Measurements from ENCODE around the gene TSC1.

Gene TSC1

GRCh38 chr9:132886334-132886725 lies 58.1 kb downstream of the TSC1 start:
- DNase-seq: no peak

GRCh38 chr9:132885720-132886333 lies 58.6 kb downstream of the TSC1 start:
- DNase-seq: no peak

- no peak for DNase-seq
Measured at GRCh38 chr9:132883349-132884294, 60.8 kb downstream of the TSC1 start.

- DNase-seq: no peak
Measured at GRCh38 chr9:132882616-132883015, 61.8 kb downstream of the TSC1 start.

GRCh38 chr9:132881826-132882225 lies 62.6 kb downstream of the TSC1 start:
- no peak for DNase-seq

GRCh38 chr9:132880324-132880661 lies 64.1 kb downstream of the TSC1 start:
- DNase-seq: no peak

- DNase-seq: no peak
Measured at GRCh38 chr9:132879457-132880323, 64.7 kb downstream of the TSC1 start.

- DNase-seq: no peak
Measured at GRCh38 chr9:132878695-132879456, 65.5 kb downstream of the TSC1 start, which contains the start of gene SPACA9. SPACA9 (plus strand) TSS chr9:132878898; CDS start chr9:132883948, 5,050 bp downstream.

GRCh38 chr9:132877824-132878694 lies 66.4 kb downstream of the TSC1 start, which contains the start of gene AK8:
AK8 (minus strand) TSS chr9:132878284; CDS start chr9:132878255, 29 bp downstream.
- DNase-seq: no peak

- no peak for DNase-seq
Measured at GRCh38 chr9:132877458-132877823, 67.0 kb downstream of the TSC1 start.

- no peak for DNase-seq
Measured at GRCh38 chr9:132876849-132877248, 67.6 kb downstream of the TSC1 start.

- no peak for DNase-seq
Measured at GRCh38 chr9:132875159-132875558, 69.3 kb downstream of the TSC1 start.

GRCh38 chr9:132873403-132873802 lies 71.0 kb downstream of the TSC1 start:
- DNase-seq: no peak

GRCh38 chr9:132869266-132869665 lies 75.2 kb downstream of the TSC1 start:
- DNase-seq: no peak

- DNase-seq: no peak
Measured at GRCh38 chr9:132866898-132867297, 77.5 kb downstream of the TSC1 start.

GRCh38 chr9:132864691-132865090 lies 79.7 kb downstream of the TSC1 start:
- no peak for DNase-seq

- no peak for DNase-seq
Measured at GRCh38 chr9:132864277-132864676, 80.1 kb downstream of the TSC1 start.

GRCh38 chr9:132863096-132863495 lies 81.3 kb downstream of the TSC1 start:
- no peak for DNase-seq

- DNase-seq: no peak
Measured at GRCh38 chr9:132862533-132862932, 81.9 kb downstream of the TSC1 start.

- no peak for DNase-seq
Measured at GRCh38 chr9:132861666-132862065, 82.8 kb downstream of the TSC1 start.

- DNase-seq: no peak
Measured at GRCh38 chr9:132858751-132859150, 85.7 kb downstream of the TSC1 start.

Measured in NCI-H2081 treated with DMSO at 0.1 percent for 48 hours (cell line).